GM18511 (cell line): ENCODE measurements around the gene EPN3.

Experiments used
- ATAC-seq: cut with Tn5 transposase; IDR thresholded peaks from one replicate; pipeline ENCODE4 v1.9.1; 2021; ENCODE audit warnings: mild to moderate bottlenecking, moderate library complexity; ENCODE audit not compliant: unreplicated experiment

Gene EPN3

GRCh38 chr17:50533720-50534148 is 1.2 kb downstream of the EPN3 start:
- no peak for ATAC-seq

- no peak for ATAC-seq
Observed at GRCh38 chr17:50534222-50534978, 1.9 kb downstream of the EPN3 start.

- no peak for ATAC-seq
Observed at GRCh38 chr17:50534979-50535326, 2.4 kb downstream of the EPN3 start.

- ATAC-seq: no peak
Observed at GRCh38 chr17:50535407-50535806, 2.9 kb downstream of the EPN3 start.

- no peak for ATAC-seq
Observed at GRCh38 chr17:50536683-50537646, 4.4 kb downstream of the EPN3 start.

- ATAC-seq: no peak
Observed at GRCh38 chr17:50537721-50538548, 5.4 kb downstream of the EPN3 start.

- ATAC-seq: no peak
Observed at GRCh38 chr17:50538549-50539410, 6.2 kb downstream of the EPN3 start.

GRCh38 chr17:50539762-50540559 is 7.4 kb downstream of the EPN3 start:
- ATAC-seq: no peak

GRCh38 chr17:50540560-50541401 is 8.2 kb downstream of the EPN3 start:
- ATAC-seq: no peak

- no peak for ATAC-seq
Observed at GRCh38 chr17:50541402-50541715, 8.8 kb downstream of the EPN3 start.

GRCh38 chr17:50541716-50542688 is 9.5 kb downstream of the EPN3 start:
- ATAC-seq: peak; percentile 87

GRCh38 chr17:50542795-50543774 is 10.6 kb downstream of the EPN3 start:
- no peak for ATAC-seq

- no peak for ATAC-seq
Observed at GRCh38 chr17:50544516-50544915, 12.0 kb downstream of the EPN3 start.

- ATAC-seq: no peak
Observed at GRCh38 chr17:50545311-50545710, 12.8 kb downstream of the EPN3 start.

- ATAC-seq: no peak
Observed at GRCh38 chr17:50546701-50547034, 14.1 kb downstream of the EPN3 start.

- peak; percentile 78 for ATAC-seq
Observed at GRCh38 chr17:50547035-50547735, 14.7 kb downstream of the EPN3 start, which contains the start of gene SPATA20. SPATA20 (plus strand) TSS chr17:50547174; CDS start chr17:50547209, 35 bp downstream.
